ENCODE data around the gene CWC22. TPM values are rescaled to one million over a fixed set of nuclear protein-coding genes. Genes with fewer than 3 reads are reported as not detected.

CWC22 gene
- total and polyA plus RNA-seq, 2 of the 13 experiments (the other 11 are each of a cell fraction or from before 2014, with no cell fraction given) = 5.7 to 29.2 TPM

- no peak for TF ChIP-seq THAP9 (CRISPR knock-in tag; IDR thresholded peaks at IDR 0.05; ENCODE audit: borderline replicate concordance)
- no peak for TF ChIP-seq ZNF724P (CRISPR knock-in tag; IDR thresholded peaks at IDR 0.05; ENCODE audit: borderline replicate concordance)
- no peak for TF ChIP-seq GPN1 (CRISPR knock-in tag; IDR thresholded peaks at IDR 0.05; ENCODE audit: borderline replicate concordance)
- TF ChIP-seq GTF2F1 (IDR thresholded peaks at IDR 0.05; ENCODE audit: low read length) = no peak
- TF ChIP-seq MAFK (conservative IDR thresholded peaks at IDR 0.05 in 1 of 2, IDR thresholded peaks at IDR 0.05 in 1 of 2; ENCODE audit: low read length in 2 of 2) = peak; percentile 27 to 57; a peak in 3 of 4 replicates
- no peak for TF ChIP-seq KAT8 (CRISPR knock-in tag; IDR thresholded peaks at IDR 0.05)
- TF ChIP-seq MBNL3 (CRISPR knock-in tag; conservative IDR thresholded peaks at IDR 0.05) = no peak
- no peak for TF ChIP-seq ZBTB21 (CRISPR knock-in tag; IDR thresholded peaks at IDR 0.05)
- TF ChIP-seq TAF1 (CRISPR knock-in tag; IDR thresholded peaks at IDR 0.05) = no peak
- TF ChIP-seq ZNF678 (CRISPR knock-in tag; IDR thresholded peaks at IDR 0.05) = no peak
Observed at GRCh38 chr2:179917272-179917671, 89.8 kb downstream of the CWC22 start (continued).

GRCh38 chr2:179915395-179915992 lies 91.6 kb downstream of the CWC22 start:
- Histone ChIP-seq H3K4me3 (replicated peaks in 1 of 3; ENCODE audit: insufficient read depth in 1 of 3, low read depth in 2 of 3, low read length in 3 of 3) (no peak overlapping the region), H4K20me1 (ENCODE audit: insufficient read depth, low read length) (no peaks in the 10 kb centered on the region), H2AFZ (ENCODE audit: low read length) (no peak overlapping the region), H3K27me3 (ENCODE audit: control insufficient read depth in 1 of 2, insufficient read depth in 2 of 2, low read length in 2 of 2) (no peaks in the 10 kb centered on the region), H3K4me2 (ENCODE audit: low read depth, low read length) (no peak overlapping the region), H3K36me3 (replicated peaks in 1 of 2; ENCODE audit: control insufficient read depth in 1 of 2, insufficient read depth in 2 of 2, low read length in 2 of 2) (no peaks in the 10 kb centered on the region), H3K27ac (ENCODE audit: extremely low read length, insufficient read depth, low read length) (no peak overlapping the region), H3K9me3 (ENCODE audit: low read length) (no peaks in the 10 kb centered on the region), H3K4me1 (ENCODE audit: insufficient read depth, low read length) (peaks cover 7% of the 10 kb centered on the region; the same call in 1 of the 2 replicates), H3K9ac (ENCODE audit: insufficient read depth, low read depth, low read length) (no peak overlapping the region), H3K79me2 (ENCODE audit: insufficient read depth, low read length) (no peaks in the 10 kb centered on the region)
- DNase-seq (ENCODE audit: low spot score) = no peak
- ChIA-PET CTCF (ENCODE audit: low intra/inter-chr PET ratio, low total read pairs) (no interaction called here), POLR2A (no interaction called here)
- in situ Hi-C loops (cut with HindIII; ENCODE audit: extremely low pct_ligation_motif_present, low pct_unique_long_range_greater_than_20kb) (no loop called here), intact Hi-C loops (cut with micrococcal nuclease; ENCODE audit: unreplicated experiment) (no loop called here)
- no TSS peak for BruUV-seq (replicated peaks)
- no peak for ATAC-seq
- FAIRE-seq = no peak
- 6% methylated on average over 1 of the region's 1 CpG for WGBS (ENCODE audit: low lambda C conversion rate)
- TF ChIP-seq ZEB1 (IDR thresholded peaks at IDR 0.05; ENCODE audit: insufficient replicate concordance, low read depth) (no peak), ZNF17 (CRISPR knock-in tag; IDR thresholded peaks at IDR 0.05) (no peak), NFE2L1 (CRISPR knock-in tag; IDR thresholded peaks at IDR 0.05; ENCODE audit: borderline replicate concordance) (no peak), PITX1 (CRISPR knock-in tag; IDR thresholded peaks at IDR 0.05) (no peak), ZNF850 (CRISPR knock-in tag; conservative IDR thresholded peaks at IDR 0.05) (no peak), SRSF4 (IDR thresholded peaks at IDR 0.05; ENCODE audit: low read depth, low read length, poor library complexity, severe bottlenecking) (no peak), PHF21A (CRISPR knock-in tag; IDR thresholded peaks at IDR 0.05) (no peak), SP140L (CRISPR knock-in tag; IDR thresholded peaks at IDR 0.05; ENCODE audit: borderline replicate concordance) (no peak), JARID2 (CRISPR knock-in tag; IDR thresholded peaks at IDR 0.05; ENCODE audit: insufficient replicate concordance) (no peak), ZNF552 (CRISPR knock-in tag; IDR thresholded peaks at IDR 0.05; ENCODE audit: borderline replicate concordance) (no peak), EED (CRISPR knock-in tag; IDR thresholded peaks at IDR 0.05) (no peak), CHD2 (IDR thresholded peaks at IDR 0.05; ENCODE audit: low read depth, low read length) (no peak), NCOR1 (IDR thresholded peaks at IDR 0.05; ENCODE audit: borderline replicate concordance, low read length) (no peak), POGZ (CRISPR knock-in tag; IDR thresholded peaks at IDR 0.05) (no peak)
